NCI-H187 (cell line): ENCODE data around the gene COL9A3.
A peak's percentile ranks its signal among the peaks of the same experiment; 100 is the strongest.

ENCODE experiments used
- DNase-seq, 2 experiments: peaks; one replicate each; lab custom pipeline; 2025; lab: John Stamatoyannopoulos, UW

The COL9A3 gene

GRCh38 chr20:62856931-62857619 is 40.2 kb downstream of the COL9A3 start:
- no peak for DNase-seq

- DNase-seq, result no peak
These were observed 41.4 kb downstream of the COL9A3 start for GRCh38 chr20:62858058-62858830.

GRCh38 chr20:62859721-62860120 is 42.9 kb downstream of the COL9A3 start:
- DNase-seq, result no peak

GRCh38 chr20:62860391-62860923 is 43.6 kb downstream of the COL9A3 start:
- no peak for DNase-seq

- DNase-seq, result no peak
These were observed 44.3 kb downstream of the COL9A3 start for GRCh38 chr20:62860924-62861691.

GRCh38 chr20:62861726-62862336 is 45.0 kb downstream of the COL9A3 start, which contains the start of gene TCFL5:
Gene TCFL5, minus strand, starts transcription at chr20:62861822. Its CDS starts 152 bp downstream, at chr20:62861670.
- DNase-seq, result peak; percentile 22 to 66

DNA sequence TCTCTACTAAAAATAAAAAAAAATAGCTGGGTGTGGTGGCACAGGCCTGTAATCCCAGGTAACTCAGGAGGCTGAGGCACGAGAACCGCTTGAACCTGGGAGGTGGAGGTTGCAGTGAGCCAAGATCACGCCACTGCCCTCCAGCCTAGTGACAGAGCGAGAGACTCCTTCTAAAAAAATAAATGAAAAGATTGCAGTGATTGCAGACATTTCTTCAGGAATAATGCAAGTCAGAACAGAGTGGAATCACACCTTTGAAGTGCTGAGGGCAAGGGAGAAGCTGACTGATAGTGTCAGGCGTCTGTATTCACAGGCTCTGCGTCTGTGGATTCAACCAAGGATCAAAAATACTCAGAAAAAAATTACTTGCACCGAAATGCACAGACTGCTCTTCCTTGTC is 47.4 kb downstream of the COL9A3 start:
- DNase-seq, result no peak

DNA sequence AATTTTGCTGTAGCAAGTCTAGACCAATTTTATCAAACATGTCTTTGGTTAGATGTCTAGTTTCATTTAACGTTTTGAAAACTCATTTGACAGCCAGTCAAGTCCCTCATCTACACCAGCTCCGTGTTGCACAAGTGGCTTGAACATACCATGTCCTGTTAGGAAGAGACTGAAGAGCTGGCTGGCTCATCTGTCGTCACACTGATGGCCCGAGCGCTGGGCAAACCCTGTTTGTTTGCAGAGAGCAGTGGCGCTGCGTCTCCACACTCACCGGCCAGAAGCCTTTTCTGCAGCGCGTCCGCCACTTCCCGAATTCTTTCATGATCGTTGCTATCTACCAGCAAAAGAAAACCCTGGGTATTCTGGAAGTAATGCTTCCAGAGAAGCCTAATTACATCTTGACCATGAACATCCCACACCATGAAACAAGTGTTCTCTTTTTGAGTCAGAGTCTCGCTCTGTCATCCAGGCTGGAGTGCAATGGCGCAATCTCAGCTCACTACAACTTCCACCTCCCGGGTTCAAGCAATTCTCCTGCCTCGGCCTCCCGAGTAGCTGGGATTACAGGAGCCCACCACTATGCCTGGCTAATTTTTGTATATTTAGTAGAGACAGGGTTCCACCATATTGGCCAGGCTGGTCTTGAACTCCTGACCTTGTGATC is 55.5 kb downstream of the COL9A3 start:
- DNase-seq, result no peak

DNA sequence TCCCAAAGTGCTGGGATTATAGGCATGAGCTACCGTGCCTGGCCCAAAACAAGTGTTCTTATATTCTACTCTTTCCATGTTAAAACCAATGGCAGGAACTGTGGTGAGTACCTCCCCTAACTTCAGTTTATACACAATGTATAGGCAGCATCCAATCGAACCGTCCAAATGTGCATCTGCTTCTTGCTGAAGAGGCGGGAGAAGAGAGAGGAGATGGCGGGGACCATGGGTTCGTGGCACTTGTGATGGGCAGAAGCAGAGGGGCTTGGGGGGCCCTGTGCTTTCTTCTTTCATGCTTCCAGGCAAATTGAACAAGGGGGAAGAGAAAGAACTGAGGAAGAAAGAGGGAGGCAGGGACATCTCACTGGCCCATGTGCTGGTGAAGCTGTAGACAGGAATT is 56.0 kb downstream of the COL9A3 start:
- DNase-seq, result no peak

DNA sequence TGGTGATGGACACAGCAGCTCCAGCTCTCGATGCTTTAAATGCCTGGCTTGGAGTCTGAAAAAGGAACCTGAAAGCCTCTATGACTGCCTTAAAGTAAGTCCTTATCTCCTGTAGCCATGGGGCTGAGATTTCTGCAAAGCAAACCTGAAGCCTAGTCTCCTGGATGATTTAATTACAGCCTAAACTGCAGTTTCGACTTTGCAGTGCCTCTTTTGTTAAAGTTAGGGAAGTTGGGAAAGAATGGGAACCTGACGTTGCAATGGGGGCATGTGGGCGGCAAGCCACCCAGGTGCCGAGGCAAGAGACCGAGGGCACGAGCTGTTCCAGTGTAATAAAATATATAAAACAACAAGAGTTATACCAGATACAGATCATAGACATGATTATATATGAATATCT is 56.4 kb downstream of the COL9A3 start:
- no peak for DNase-seq

DNA sequence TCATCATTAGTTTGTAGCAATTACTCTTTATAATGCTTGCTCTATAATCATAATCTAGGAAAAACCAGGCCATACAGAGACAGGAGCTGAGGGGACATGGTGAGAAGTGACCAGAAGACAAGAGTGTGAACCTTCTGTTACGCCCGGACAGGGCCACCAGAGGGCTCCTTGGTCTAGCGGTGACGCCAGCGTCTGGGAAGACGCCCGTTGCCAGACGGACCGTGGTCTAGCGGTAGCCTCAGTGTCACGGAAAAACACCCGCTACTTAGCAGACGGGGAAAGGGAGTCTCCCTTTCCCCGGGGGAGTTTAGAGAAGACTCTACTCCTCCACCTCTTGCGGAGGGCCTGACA is 56.8 kb downstream of the COL9A3 start:
- DNase-seq, result peak in 1 of 2 experiments; percentile 9

- no peak for DNase-seq
These were observed 58.1 kb downstream of the COL9A3 start for GRCh38 chr20:62874964-62875344.

- DNase-seq, result peak in 1 of 2 experiments; percentile 57
These were observed 58.8 kb downstream of the COL9A3 start for GRCh38 chr20:62875419-62876361.

- no peak for DNase-seq
These were observed 59.7 kb downstream of the COL9A3 start for GRCh38 chr20:62876501-62876901.

DNA sequence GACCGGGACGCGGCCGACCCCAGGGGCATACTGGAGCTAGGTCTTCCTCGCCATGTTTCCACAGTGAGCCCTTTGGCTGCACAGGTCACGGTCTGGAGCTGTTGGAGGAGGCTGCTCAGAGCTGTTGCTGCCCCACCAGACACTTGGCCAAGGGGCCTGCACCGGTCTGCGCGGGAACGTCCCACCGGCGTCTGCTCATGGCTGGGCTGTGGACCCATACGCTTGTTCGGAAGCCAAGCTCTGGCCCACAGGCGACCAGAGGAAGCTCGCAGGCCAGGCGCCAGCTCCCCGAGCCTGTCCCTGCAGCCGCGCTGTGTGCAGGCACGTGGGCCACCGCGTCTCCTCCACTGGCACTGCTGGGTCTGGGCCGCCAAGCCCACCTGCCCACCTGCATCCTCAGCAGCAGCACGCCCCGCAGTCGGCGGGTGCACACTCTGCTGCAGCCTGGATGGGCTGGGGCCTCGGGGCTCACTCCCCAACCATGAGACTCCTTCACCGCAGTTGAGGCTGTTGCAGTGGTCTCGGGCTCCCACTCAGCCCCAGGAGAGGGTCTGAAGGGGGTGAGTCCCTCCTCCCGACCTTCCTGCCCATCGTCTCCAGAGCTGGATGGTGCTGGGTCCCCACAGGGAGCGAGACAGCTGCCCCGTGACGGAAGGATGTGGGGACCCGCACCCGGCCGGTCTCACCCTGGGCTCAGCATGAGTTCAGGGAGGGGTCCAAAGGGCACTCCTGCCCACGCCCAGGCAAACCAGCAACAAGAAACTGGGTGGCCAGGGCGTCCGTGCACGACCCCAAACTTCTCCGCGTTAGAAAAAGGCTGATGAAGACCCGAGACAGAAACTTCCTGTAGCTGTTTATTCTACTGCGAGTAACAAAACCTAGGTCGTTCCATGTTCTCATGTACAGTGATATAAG is 60.3 kb downstream of the COL9A3 start:
- DNase-seq, result no peak

DNA sequence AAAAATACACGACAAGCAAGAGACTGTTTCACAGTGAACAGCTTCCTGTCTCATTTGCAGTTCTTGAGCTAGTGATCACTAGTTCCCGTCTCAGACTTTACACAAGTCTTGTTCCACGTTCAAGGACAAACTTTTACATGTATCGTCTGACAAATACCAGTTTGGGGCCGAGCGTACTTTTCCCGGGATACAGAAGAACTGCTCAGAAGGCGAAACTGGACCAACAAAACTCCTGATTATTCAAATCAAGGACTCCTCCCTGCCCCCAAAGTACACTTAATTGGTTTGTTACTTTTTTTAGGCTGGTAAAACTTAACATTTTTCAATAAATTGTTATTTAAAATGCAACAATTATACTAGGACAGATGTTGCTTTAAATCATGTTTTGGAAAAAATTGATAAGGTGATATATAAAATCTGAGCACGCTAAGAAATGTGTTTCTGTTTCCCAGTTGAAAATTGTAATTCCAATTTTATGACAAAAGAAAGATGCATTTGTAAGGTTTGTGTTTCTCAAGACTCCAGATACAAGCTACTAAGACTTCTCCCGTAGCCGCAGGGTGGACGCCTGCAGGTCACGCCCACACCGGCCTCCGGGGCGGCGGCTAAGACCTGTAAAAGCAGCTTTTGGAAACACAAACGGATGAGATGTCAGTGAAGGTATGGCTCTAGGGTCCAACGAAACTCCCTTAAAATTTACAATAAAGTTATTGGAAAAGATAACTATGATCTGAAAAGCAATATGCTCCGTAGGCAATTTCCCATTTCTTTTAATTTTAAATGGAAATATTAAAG is 61.6 kb downstream of the COL9A3 start:
- no peak for DNase-seq

DNA sequence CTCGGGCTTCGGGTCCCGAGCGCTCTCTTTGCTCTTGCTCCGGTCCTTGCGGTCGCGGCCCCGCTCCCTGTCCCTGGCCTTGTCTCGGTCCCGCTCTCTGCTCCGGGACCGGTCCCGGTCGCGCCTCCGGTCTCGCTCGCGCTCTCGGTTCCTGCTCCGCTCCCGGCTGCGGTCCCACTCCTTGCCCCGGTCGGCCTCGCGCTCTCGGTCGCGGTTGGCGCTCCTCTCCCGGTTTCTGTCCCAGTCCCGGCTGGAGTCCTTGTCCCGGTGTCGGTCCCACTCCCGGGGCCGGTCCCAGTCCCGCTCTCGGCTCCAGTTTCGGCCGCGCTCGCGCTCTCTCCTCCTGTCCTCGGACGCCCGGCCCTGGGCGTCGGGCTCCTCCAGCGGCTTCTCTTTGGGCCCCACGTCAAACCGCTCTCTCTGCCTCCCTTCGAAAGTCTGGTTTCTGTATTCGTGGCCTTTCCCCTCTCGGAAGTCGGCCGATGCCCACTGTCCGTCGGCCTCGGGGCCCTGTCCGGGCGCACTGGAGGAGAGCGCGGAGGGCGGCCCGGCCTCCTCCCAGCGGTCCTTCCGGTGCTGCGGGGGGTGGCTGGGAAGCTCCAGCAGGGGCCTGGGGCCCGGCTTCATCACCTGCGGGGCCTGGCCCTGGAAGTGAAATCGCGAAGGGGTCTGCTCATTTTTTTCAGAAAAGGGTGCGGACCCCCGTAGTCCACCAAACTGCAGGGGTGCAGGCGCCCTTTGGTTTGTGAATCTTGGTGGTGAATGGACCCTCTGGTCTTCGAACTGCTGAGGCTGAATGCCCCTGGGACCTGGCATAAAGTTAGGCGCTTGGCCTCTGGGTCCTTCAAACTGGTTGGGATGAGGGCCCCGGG is 62.7 kb downstream of the COL9A3 start:
- DNase-seq, result no peak
